Fibroblast of skin of back (primary cell): Measurements from ENCODE around the gene RSPO4.
"Not testable (repeated sequence)": the region's sequence is repeated elsewhere in the genome, so short reads cannot be mapped to it uniquely, and the experiment has no call there.

Experiments
- DNase-seq: peaks from one replicate; pipeline ENCODE4 v3.0.0-alpha.2; 2013

RSPO4 gene

GRCh38 chr20:1003920-1004697 lies 2.0 kb upstream of the RSPO4 start:
- no peak for DNase-seq

DNA sequence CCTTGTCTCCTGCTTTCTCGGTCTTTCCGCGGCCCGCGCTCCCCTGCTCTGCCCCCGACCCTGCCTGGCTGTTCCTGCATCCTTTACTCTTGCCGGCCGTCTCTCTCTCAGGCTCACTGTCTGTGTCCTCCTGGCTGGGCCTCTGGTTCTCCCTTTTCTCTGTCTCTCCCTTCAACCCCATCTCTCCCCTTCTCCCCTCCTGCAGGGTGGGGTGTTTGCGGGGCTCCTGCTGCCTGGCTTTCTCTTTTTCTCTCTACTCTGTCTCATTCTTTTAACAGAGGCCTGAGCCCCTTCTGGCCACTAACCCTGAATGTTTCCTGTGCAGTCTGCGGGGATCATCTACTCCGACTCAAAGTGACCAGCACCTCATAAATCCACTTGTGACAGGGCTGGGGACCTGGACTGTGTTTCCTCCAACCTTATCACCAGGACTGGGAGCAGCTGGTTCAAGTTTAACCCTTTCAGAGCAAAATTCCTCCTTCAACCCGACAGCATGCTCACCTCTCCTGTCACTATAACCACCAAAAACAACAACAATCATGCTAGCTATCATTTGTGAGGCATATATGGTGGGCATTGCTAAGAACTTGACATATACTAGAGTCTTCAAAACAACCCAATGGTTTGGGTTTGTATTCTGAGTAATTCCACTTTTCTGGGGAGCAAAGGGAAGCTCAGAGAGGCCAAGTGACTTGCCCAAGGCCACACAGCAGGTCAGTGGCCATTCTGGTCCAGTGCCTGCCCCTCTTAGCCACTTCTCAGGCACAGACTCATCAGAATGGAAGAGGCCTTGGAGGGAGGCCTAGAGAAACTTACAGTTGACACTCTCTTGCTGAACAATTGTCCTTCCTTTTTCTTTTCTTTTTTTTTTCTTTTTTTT lies 811 bp upstream of the RSPO4 start:
- no peak for DNase-seq

DNA sequence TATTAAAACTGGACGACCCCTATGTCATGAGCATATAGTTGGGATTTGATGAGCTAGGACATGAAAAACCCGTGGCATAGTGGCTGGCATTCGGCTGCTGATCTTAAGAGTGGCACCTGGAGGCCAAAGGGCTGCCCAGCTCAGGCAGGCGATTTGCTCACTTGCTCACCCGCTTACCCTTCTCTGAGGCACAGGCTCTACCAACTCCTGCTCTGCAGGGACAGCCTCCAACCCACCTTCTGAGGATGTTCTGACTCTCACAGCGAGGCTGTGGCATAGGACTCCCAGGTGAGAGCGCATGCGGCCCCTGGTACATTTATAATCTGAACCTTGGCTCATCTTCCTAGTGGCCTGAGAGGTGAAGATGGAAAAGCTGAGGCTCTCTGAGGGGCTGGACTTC lies 995 bp downstream of the RSPO4 start:
- no peak for DNase-seq

DNA sequence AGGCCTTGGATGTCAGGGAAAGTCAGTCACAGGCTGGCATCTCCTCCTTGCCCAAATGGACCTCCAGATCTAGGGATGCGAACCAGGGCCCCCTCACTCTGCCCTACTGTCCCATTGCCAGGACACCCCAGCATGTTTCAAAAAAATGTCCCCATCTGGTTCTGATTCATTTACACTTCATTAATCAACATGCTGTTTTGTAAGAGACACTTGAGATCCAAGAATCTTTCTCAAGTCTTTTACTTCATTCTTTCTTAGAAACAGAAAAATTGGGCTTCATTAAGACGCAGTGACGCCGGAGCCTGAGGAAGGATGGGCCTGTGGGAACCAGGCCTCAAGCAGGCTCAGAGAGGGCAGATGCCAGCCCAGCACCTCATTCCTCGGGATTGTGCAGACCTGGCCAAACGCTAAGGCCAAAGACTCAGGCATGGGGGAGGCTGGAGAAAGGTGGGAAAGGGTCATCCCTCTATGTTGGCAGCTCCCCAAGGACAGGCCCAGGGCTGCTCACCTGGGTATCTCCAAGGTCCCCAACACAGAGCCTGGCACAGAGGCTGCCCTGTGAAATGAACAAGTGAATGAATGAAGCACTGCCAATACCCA lies 3.8 kb downstream of the RSPO4 start:
- DNase-seq = no peak

GRCh38 chr20:997486-997885 lies 4.6 kb downstream of the RSPO4 start:
- DNase-seq = no peak

- no peak for DNase-seq
Measured at GRCh38 chr20:997016-997415, 5.1 kb downstream of the RSPO4 start.

DNA sequence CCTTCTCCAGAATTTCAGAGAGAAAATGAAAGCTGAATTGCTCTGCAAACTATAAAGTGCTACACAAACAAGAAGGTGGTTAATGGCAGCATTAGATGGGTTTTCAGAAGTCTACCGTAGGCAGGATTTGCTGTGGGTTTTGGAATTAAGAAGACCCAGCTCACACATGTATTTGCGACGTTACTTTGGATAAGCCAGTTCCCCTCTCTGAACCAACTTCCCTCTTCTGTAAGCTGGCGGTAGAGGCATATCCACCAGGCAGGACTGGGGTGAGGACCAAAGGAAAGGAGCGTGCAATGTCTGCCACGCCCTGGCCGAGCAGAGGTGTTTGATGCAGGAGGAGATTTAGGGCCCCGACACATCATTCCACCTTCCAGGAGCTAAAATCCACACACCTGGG lies 6.9 kb downstream of the RSPO4 start:
- DNase-seq = no peak

GRCh38 chr20:992801-993535 lies 9.1 kb downstream of the RSPO4 start:
- DNase-seq = peak; percentile 17

DNA sequence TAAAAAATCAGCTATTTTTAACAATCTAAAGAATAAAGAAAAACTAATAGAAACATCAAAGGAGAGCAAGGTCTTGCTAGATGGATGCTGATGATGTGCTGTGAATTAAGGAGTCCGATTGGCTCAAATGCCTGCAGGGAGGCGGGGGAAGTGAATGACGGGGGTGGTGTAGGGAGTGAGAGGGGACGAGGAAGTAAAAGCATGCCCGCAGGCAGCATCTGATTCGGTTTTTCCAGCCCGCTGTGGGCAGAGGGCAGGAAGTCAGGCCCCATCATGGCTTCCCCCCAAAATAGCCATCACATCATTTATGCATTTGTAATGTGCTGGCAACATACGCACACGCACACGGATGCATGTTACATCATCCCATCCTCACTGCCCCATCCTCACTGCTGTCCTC lies 10.3 kb downstream of the RSPO4 start:
- DNase-seq = no peak

- no peak for DNase-seq
Measured at GRCh38 chr20:990293-990959, 11.7 kb downstream of the RSPO4 start.

DNA sequence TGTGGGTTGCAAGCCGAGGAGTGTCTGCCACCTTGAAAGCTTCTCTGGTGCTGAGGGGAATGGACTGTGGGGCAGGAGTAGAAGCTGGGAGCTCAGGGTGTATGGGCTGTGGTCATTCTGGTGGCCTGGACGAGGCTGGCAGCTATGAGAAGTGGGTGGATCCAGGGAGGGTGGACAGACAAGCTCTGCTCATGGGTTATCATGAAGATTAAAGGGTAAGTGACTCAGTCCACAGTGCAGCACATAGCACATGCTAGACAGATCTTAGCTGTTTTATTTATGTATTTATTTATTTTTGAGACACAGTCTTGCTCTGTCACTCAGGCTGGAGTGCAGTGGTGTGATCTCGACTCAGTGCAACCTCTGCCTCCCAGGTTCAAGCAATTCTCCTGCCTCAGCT lies 13.8 kb downstream of the RSPO4 start:
- DNase-seq = no peak

GRCh38 chr20:987677-988076 lies 14.4 kb downstream of the RSPO4 start:
- DNase-seq = no peak

DNA sequence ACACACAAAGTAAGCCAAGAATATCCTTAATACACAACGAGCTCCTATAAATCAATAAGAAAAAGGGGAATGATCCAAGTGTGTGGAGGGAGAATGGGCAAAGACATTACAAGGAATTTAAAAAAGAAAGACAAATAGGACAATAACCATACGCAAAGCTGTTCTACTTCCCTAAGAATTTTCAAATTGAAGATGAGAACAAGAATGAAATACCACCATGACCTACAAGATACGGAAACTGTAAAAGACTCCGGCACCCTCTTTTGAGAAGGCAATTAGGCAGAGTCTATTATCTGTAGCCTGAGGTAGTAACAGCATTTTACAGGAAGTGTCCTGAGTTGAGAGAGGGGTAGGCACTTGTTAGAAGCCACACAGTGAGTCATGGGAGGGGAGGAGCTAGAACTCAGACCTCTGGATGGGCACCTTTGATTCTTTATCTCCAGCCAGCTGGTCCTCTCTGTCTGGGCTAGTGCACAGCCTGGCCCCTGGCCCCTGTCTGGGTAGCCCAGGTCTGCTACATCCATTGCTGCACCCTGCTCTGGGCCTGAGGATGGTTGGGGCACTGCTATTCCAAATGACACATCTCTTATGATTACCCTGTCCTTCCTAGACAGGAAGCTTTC lies 15.3 kb downstream of the RSPO4 start:
- DNase-seq = no peak

GRCh38 chr20:984994-985393 lies 17.1 kb downstream of the RSPO4 start:
- DNase-seq = not testable (repeated sequence)

- no peak for DNase-seq
Measured at GRCh38 chr20:982754-983153, 19.4 kb downstream of the RSPO4 start.

GRCh38 chr20:977021-977420 lies 25.1 kb downstream of the RSPO4 start:
- DNase-seq = no peak

- no peak for DNase-seq
Measured at GRCh38 chr20:976033-976432, 26.1 kb downstream of the RSPO4 start.

- DNase-seq = peak; percentile 65
Measured at GRCh38 chr20:973785-974194, 28.3 kb downstream of the RSPO4 start.

DNA sequence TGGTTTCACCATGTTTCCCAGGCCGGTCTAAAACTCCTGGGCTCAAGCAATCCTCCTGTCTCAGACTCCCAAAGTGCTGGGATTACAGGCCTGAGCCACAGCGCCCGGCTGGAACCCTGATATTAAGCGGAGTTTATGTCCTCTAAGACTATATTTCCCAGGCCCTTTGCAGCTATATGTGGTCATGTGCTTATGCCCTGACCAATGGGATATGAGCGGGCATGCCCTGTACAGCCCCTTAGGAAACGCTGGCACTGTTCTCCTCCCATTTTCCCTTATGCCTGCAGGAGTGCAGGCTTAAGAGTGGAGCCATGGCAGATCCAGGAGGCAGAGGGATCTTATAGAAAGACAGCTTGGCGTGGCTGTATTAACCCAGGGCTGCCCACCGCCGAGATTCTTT lies 29.9 kb downstream of the RSPO4 start:
- no peak for DNase-seq

DNA sequence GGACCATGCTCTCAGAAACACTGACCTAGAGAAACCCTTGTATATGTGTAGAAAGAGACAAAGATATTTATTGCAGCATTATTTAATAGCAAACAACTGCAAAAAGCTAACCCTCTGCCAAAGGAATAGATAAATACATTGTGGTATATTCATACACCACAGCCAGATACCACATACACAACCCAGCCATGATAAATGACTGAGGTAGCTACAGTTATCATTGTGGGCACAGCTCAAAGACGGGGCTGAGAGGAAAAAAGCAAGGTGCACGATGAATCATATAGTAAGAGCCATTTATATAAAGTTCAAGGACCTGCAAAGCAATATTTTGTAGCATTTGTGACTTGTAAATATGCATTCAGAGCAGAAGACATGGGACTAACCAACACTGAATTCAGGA lies 30.8 kb downstream of the RSPO4 start:
- DNase-seq = no peak

DNA sequence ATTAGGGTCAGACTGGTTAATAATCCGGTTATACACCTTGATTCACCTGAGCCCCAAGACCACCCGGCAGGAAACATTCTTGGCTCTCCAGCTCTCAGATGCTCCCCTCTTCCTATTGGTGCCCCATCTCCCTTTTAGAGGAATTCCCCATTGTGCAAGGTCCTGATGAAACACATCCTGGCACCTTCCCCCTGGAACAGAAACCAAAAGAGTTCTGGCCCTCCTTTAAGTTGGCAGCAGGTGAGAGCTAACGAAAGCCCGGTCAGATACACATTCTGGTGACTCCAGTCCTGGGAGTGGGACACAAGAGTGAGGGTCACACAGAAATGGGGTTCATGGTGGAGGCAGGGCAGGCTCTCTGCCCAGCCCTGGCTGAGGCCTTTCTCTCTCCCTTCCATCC lies 32.2 kb downstream of the RSPO4 start:
- DNase-seq = no peak
